ENCODE measurements around the gene OLR1. TPM values are rescaled to one million over a fixed set of nuclear protein-coding genes. Genes with fewer than 3 reads are reported as not detected.

The OLR1 gene
- total RNA-seq, 1 experiment from 2014 or later: not detected

DNA sequence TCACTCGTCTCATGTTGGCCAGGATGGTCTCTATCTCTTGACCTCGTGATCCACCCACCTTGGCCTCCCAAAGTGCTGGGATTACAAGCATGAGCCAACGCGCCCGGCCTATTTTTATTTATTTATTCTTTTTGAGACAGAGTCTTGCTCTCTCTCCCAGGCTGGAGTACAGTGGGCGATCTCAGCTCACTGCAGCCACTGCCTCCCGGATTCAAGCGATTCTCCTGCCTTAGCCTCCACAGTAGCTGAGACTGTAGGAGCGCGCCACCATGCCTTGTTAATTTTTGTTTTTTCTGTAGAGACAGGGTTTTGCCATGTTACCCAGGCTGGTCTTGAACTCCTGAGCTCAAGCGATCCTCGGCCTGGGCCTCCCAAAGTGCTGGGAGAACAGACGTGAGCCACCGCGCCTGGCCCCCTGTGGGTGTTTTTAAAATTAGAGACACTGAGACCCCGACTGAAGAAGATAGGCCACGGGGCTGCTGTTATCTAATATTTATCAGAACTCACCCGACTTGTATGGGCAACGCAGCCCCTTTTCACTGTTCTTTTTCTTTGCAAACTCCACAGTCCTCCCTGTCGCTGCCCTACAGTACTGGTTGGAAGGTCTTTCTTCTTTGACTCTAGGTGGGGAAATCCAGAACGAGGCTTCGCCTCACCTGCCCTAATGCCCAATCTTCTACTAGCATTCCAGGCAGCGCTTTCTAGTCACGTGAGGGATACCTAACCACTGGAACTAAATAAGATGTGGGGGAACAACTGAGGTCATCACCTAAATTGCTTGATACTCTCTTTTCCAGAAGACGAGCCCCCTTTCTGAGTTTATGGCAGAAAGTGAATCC is 39.4 kb upstream of the OLR1 start:
- peak overlapping the region; percentile 94 for H3K27ac ChIP-seq (ENCODE audit: low read depth, low read length, poor library complexity, severe bottlenecking)
- no peak for TF ChIP-seq EZH2 (IDR thresholded peaks at IDR 0.05; ENCODE audit: borderline replicate concordance, low read depth, low read length, poor library complexity, severe bottlenecking)
- TF ChIP-seq, protein P1, sequence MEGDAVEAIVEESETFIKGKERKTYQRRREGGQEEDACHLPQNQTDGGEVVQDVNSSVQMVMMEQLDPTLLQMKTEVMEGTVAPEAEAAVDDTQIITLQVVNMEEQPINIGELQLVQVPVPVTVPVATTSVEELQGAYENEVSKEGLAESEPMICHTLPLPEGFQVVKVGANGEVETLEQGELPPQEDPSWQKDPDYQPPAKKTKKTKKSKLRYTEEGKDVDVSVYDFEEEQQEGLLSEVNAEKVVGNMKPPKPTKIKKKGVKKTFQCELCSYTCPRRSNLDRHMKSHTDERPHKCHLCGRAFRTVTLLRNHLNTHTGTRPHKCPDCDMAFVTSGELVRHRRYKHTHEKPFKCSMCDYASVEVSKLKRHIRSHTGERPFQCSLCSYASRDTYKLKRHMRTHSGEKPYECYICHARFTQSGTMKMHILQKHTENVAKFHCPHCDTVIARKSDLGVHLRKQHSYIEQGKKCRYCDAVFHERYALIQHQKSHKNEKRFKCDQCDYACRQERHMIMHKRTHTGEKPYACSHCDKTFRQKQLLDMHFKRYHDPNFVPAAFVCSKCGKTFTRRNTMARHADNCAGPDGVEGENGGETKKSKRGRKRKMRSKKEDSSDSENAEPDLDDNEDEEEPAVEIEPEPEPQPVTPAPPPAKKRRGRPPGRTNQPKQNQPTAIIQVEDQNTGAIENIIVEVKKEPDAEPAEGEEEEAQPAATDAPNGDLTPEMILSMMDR (conservative IDR thresholded peaks at IDR 0.05; ENCODE audit: low read depth, low read length): no peak
- BruUV-seq (replicated peaks): no TSS peak
- intact Hi-C loops (cut with micrococcal nuclease; ENCODE audit: unreplicated experiment): no loop called here
- H3K9me3 ChIP-seq (ENCODE audit: low read depth, low read length, poor library complexity, severe bottlenecking): no peaks in the 10 kb centered on the region
- POLR2A ChIA-PET (ENCODE audit: low non-redundant PET): no interaction called here
- peaks cover 7% of the 10 kb centered on the region for H3K4me1 ChIP-seq (ENCODE audit: insufficient read depth, low read length, poor library complexity, severe bottlenecking)
- H3K27me3 ChIP-seq (replicated peaks; ENCODE audit: insufficient read depth, low read depth, low read length, poor library complexity): no peaks in the 10 kb centered on the region
- CTCF ChIA-PET: interaction anchor here (0.5 kb wide), 1 partner anchor 519 kb away, joined by 3 read pairs; no protein-coding TSS in a partner anchor
- peaks cover 5% of the 10 kb centered on the region for H3K36me3 ChIP-seq (ENCODE audit: insufficient read depth, low read length, poor library complexity, severe bottlenecking)
- no peak overlapping the region for H3K4me3 ChIP-seq (ENCODE audit: low read depth, low read length, poor library complexity, severe bottlenecking)
- no peak for DNase-seq (ENCODE audit: low spot score)

DNA sequence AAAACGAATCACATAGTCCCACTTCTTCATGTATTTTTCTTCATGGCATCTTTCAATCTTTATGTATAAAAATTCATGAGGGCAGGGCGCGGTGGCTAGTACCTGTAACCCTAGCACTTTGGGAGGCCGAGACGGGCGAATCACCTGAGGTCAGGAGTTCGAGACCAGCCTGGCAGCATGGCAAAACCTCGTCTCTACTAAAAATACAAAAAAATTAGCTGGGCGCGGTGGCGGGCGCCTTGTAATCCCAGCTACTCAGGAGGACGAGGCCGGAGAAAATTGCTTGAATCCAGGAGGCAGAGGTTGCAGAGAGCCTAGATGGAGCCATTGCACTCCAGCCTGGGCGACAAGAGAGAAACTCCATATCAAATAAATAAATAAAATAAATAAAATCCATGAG is 38.3 kb upstream of the OLR1 start:
- intact Hi-C loops (cut with micrococcal nuclease; ENCODE audit: unreplicated experiment): no loop called here
- Histone ChIP-seq H3K4me3 (ENCODE audit: low read depth, low read length, poor library complexity, severe bottlenecking) (no peak overlapping the region), H3K9me3 (ENCODE audit: low read depth, low read length, poor library complexity, severe bottlenecking) (no peaks in the 10 kb centered on the region), H3K4me1 (ENCODE audit: insufficient read depth, low read length, poor library complexity, severe bottlenecking) (peaks cover 7% of the 10 kb centered on the region), H3K36me3 (ENCODE audit: insufficient read depth, low read length, poor library complexity, severe bottlenecking) (no peaks in the 10 kb centered on the region), H3K27ac (ENCODE audit: low read depth, low read length, poor library complexity, severe bottlenecking) (no peak overlapping the region), H3K27me3 (replicated peaks; ENCODE audit: insufficient read depth, low read depth, low read length, poor library complexity) (no peaks in the 10 kb centered on the region)
- no peak for TF ChIP-seq EZH2 (IDR thresholded peaks at IDR 0.05; ENCODE audit: borderline replicate concordance, low read depth, low read length, poor library complexity, severe bottlenecking)
- TF ChIP-seq, protein P1 (conservative IDR thresholded peaks at IDR 0.05; ENCODE audit: low read depth, low read length): no peak
- DNase-seq (ENCODE audit: low spot score): no peak
- POLR2A ChIA-PET (ENCODE audit: low non-redundant PET): no interaction called here
- CTCF ChIA-PET: no interaction called here
- BruUV-seq (replicated peaks): no TSS peak

DNA sequence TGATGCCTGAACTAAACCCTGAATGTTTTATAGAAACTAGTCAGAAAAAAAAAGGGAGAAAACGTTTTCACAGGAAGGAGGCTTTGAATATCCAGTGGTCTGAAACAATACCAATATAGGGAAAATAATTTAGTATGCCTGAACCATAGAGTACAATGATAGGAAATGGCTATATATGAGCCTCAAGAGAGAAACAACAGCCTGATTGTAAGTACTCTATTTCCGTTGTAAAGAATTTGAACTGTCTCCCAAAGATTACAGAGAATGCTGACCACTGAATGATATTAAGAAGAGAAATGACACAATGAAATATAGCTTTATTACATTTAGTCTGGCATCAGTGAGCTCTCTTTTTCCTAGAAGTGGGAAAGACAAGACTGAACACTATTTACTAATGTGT is 35.2 kb upstream of the OLR1 start:
- BruUV-seq (replicated peaks): no TSS peak
- Histone ChIP-seq H3K4me3 (ENCODE audit: low read depth, low read length, poor library complexity, severe bottlenecking) (no peak overlapping the region), H3K36me3 (ENCODE audit: insufficient read depth, low read length, poor library complexity, severe bottlenecking) (no peaks in the 10 kb centered on the region), H3K27ac (ENCODE audit: low read depth, low read length, poor library complexity, severe bottlenecking) (no peak overlapping the region), H3K27me3 (replicated peaks; ENCODE audit: insufficient read depth, low read depth, low read length, poor library complexity) (no peaks in the 10 kb centered on the region), H3K9me3 (ENCODE audit: low read depth, low read length, poor library complexity, severe bottlenecking) (no peaks in the 10 kb centered on the region), H3K4me1 (ENCODE audit: insufficient read depth, low read length, poor library complexity, severe bottlenecking) (no peaks in the 10 kb centered on the region)
- intact Hi-C loops (cut with micrococcal nuclease; ENCODE audit: unreplicated experiment): no loop called here
- ChIA-PET CTCF (no interaction called here), POLR2A (ENCODE audit: low non-redundant PET) (no interaction called here)
- DNase-seq (ENCODE audit: low spot score): no peak
- TF ChIP-seq, protein P1 (conservative IDR thresholded peaks at IDR 0.05; ENCODE audit: low read depth, low read length): no peak
- no peak for TF ChIP-seq EZH2 (IDR thresholded peaks at IDR 0.05; ENCODE audit: borderline replicate concordance, low read depth, low read length, poor library complexity, severe bottlenecking)
